NCI-H1436 treated with DMSO at 0.1 percent for 48 hours (cell line): ENCODE measurements around the gene ANKS1B.
"Not testable (repeated sequence)": the region's sequence is repeated elsewhere in the genome, so short reads cannot be mapped to it uniquely, and the experiment has no call there.

Source experiments
- DNase-seq: peaks from one replicate; lab custom pipeline; 2025; lab: John Stamatoyannopoulos, UW

Gene ANKS1B

GRCh38 chr12:99054601-99055128 is 930.1 kb downstream of the ANKS1B start:
- DNase-seq = no peak

GRCh38 chr12:99053616-99054362 is 930.9 kb downstream of the ANKS1B start:
- no peak for DNase-seq

- no peak for DNase-seq
These were observed 935.0 kb downstream of the ANKS1B start for GRCh38 chr12:99049774-99050173.

GRCh38 chr12:99045158-99045557 is 939.6 kb downstream of the ANKS1B start:
- DNase-seq = no peak

- DNase-seq = peak; percentile 23
These were observed 941.3 kb downstream of the ANKS1B start for GRCh38 chr12:99043319-99043914.

DNA sequence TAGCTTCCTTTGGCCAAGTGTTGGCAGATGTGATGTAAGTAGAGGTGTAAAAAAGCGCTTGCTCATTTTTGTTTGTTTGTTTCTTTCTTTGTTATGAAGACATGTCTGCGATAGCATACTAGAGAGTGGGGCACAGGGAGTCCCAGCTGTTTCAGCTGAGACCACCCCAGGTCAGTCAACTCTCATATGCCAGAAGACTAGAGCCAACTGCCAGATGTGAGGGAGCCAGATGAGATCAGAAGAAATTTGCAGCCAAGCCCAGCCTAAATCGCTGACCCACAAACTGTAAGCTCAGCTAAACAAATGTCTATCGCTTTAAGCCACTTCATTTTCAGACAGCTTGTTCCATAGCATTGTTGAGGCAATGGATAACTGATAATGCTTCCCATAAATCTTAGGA is 942.5 kb downstream of the ANKS1B start:
- no peak for DNase-seq

- DNase-seq = no peak
These were observed 945.2 kb downstream of the ANKS1B start for GRCh38 chr12:99039367-99040120.

DNA sequence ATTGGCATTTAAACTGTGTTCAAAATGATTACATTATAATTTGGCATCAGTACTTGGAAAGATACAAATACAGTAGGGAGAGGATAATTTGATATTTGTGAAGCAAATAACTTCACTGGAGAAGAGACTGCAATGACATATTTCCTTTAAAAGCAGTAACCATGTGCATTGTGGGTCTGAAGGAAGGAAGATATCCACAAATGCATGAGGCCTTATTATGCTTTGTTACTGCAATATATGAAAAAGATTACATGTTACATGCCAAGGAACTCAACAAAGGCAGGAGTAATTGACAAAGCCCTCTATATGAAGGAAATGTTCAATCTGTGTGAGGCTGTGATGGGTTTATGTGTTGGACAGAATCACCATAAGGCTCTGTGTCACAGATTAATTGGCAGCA is 948.2 kb downstream of the ANKS1B start:
- no peak for DNase-seq

GRCh38 chr12:99035803-99036202 is 948.9 kb downstream of the ANKS1B start:
- DNase-seq = no peak

DNA sequence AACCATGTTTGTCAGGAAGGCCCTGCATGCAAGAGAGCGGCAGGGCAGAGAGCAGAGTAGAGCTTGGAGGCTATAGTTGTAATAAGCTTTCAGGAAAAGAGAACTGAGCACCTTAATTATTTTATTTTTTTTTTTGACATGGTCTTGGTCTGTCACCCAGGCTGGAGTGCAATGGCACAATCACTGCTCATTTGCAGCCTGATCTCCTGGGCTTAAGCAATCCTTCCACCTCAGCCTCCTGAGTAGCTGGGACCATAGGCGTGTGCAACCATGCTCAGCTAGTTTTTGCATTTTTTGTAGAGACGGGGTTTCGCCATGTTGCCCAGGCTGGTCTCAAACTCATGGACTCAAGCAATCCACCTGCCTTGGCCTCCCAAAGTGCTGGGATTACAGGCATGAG is 950.5 kb downstream of the ANKS1B start:
- not testable (repeated sequence) for DNase-seq

- DNase-seq = no peak
These were observed 955.0 kb downstream of the ANKS1B start for GRCh38 chr12:99029511-99030271.

DNA sequence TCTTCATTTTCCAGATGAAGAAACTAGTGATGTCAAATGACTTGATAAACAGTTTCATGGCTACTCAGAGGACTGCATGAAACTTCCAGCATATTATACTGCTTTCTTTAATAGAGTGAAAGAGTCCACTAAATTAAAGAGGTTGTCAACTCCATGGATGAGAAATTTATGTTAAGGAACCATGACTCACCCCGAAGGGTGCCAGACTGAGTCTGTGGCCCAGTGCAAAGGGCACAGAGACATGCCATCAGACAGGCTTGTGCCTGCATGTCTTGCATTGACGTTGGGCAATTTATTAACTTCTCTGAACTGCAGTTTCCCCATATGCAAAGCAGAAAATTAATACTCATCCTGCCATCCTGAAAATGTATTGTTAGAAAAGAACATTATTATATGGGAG is 957.3 kb downstream of the ANKS1B start:
- no peak for DNase-seq

GRCh38 chr12:99027055-99027393 is 957.7 kb downstream of the ANKS1B start:
- no peak for DNase-seq

GRCh38 chr12:99026332-99027054 is 958.2 kb downstream of the ANKS1B start:
- no peak for DNase-seq

GRCh38 chr12:99024870-99025269 is 959.9 kb downstream of the ANKS1B start:
- no peak for DNase-seq

GRCh38 chr12:99024191-99024590 is 960.5 kb downstream of the ANKS1B start:
- DNase-seq = no peak

DNA sequence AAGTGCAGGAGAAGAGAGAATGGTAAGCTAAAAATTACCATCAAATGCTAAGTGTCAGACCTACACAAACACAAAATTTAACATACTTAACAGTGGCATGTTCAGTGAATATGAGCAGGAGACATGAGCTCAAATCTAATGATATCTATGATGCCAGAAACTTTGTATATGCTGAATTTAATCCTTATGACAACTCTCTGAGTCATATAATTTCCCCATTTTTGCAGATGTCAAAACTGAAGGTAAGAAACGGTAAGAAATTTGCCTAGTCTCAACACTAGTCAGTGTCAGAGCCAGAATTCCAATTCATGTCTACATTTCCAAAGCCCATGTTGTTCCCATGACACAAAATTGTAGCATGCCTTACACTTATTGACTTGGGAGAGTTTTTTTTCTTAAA is 963.9 kb downstream of the ANKS1B start:
- no peak for DNase-seq

DNA sequence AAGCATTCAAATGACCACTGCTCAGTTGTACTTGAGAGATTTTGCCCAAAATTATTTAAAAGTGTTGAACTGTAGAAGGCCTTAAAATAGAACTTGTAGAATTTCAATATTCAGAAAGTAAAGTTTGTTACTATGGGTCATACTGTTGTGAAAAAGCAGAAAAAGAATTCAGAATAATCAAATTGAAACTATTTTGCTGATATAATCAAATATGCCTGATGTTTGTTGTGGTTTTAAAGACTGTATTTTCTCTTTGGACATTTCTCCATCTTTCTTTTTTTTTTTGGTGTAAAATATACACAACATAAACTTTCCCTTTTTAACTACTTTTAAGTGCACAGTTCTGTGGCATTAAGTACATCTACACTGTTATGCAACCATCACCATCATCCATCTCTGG is 964.9 kb downstream of the ANKS1B start:
- DNase-seq = no peak

DNA sequence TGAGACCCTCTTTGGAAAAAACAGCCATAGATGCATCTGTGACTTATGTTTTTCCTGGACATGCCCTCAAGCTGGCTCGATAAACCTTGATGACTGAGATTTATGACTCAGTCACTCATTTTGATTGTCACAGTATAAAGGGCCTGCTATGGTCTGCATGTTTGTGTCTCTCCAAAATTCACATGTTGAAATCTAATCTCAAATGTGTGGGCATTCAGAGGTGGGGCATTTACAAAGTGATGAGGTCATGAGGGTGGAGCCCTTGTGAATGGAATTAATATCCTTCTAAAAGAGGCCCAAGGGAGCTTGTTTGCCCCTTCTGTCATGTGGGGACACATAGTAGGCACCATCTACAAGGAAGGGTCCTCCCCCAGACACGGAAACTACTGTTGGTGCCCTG is 966.8 kb downstream of the ANKS1B start:
- no peak for DNase-seq

GRCh38 chr12:99009654-99010296 is 975.0 kb downstream of the ANKS1B start:
- DNase-seq = no peak

- DNase-seq = no peak
These were observed 979.1 kb downstream of the ANKS1B start for GRCh38 chr12:99005601-99006000.
